H1 (cell line): Measurements from ENCODE around the gene PPP4R1.

Experiments used
- ATF2 ChIP-seq: IDR thresholded peaks from 2 replicates; pipeline ENCODE4 v1.6.1; 2012; ENCODE audit warnings: low read length, inconsistent platforms
- BRCA1 ChIP-seq: IDR thresholded peaks from 2 replicates; pipeline ENCODE4 v1.6.1; 2012; ENCODE audit warnings: low read depth, low read length, improper control_type of control experiment
- CBX8 ChIP-seq: fragments of 300-800, 300-1000 bp; sonication (generic); IDR thresholded peaks from 2 replicates; pipeline ENCODE4 v1.7.1; 2016; ENCODE audit warnings: low read depth, low read length, borderline replicate concordance
- EP300 ChIP-seq, 2 experiments: IDR thresholded peaks; 1 replicate in 1 of 2; 2 replicates in 1 of 2; pipeline ENCODE4 v1.6.1; 2011 to 2012; ENCODE audit warnings: low read depth in 2 of 2, low read length in 2 of 2, mild to moderate bottlenecking in 2 of 2, borderline replicate concordance in 1 of 2, inconsistent platforms in 1 of 2, moderate library complexity in 1 of 2
- JUN ChIP-seq: IDR thresholded peaks from 2 replicates; pipeline ENCODE4 v1.6.1; 2011; ENCODE audit warnings: low read depth, mild to moderate bottlenecking, improper control_type of control experiment, low read length
- POLR2A ChIP-seq, 2 experiments: IDR thresholded peaks; 1 replicate in 1 of 2; 2 replicates in 1 of 2; pipeline ENCODE4 v1.6.1; 2011; ENCODE audit warnings: low read depth in 2 of 2, low read length in 2 of 2, mild to moderate bottlenecking in 2 of 2; ENCODE audit errors: control extremely low read depth in 1 of 2
- RAD21 ChIP-seq, 2 experiments: IDR thresholded peaks in 1 of 2; conservative IDR thresholded peaks in 1 of 2; 2 replicates each; pipeline ENCODE4 v1.6.1; 2011; ENCODE audit warnings: low read depth in 2 of 2, low read length in 2 of 2, improper control_type of control experiment in 1 of 2, inconsistent platforms in 1 of 2, mild to moderate bottlenecking in 1 of 2, moderate library complexity in 1 of 2
- SIN3A ChIP-seq, 2 experiments: IDR thresholded peaks in 1 of 2; conservative IDR thresholded peaks in 1 of 2; 2 replicates each; pipeline ENCODE4 v1.6.1; 2011 to 2012; ENCODE audit warnings: low read length in 2 of 2, improper control_type of control experiment in 1 of 2, low read depth in 1 of 2, mild to moderate bottlenecking in 1 of 2
- SIX5 ChIP-seq: IDR thresholded peaks from 2 replicates; pipeline ENCODE4 v1.6.1; 2011; ENCODE audit warnings: mild to moderate bottlenecking, low read depth, low read length
- TAF1 ChIP-seq: IDR thresholded peaks from 2 replicates; pipeline ENCODE4 v1.6.1; 2011; ENCODE audit warnings: mild to moderate bottlenecking, low read depth, low read length
- TF ChIP-seq, protein P1 (sequence below), 3 experiments: IDR thresholded peaks; 1 replicate in 2 of 3; 2 replicates in 1 of 3; pipeline versions ENCODE4 v1.5.1 to v1.6.1; 2011; ENCODE audit warnings: low read length in 3 of 3, mild to moderate bottlenecking in 3 of 3, inconsistent platforms in 2 of 3, low read depth in 1 of 3, moderate library complexity in 1 of 3; ENCODE audit not compliant: insufficient read depth in 1 of 3; ENCODE audit errors: control extremely low read depth in 1 of 3

- TF ChIP-seq BRCA1 (no peak), ATF2 (no peak), TAF1 (no peak), SIN3A (conservative IDR thresholded peaks at IDR 0.05 in 1 of 2, IDR thresholded peaks at IDR 0.05 in 1 of 2; ENCODE audit: low read depth in 1 of 2, low read length in 2 of 2) (no peak), POLR2A (IDR thresholded peaks at IDR 0.05; ENCODE audit: control extremely low read depth in 1 of 2, low read depth in 2 of 2, low read length in 2 of 2) (no peak), RAD21 (IDR thresholded peaks at IDR 0.05 in 1 of 2, conservative IDR thresholded peaks at IDR 0.05 in 1 of 2; ENCODE audit: low read depth in 2 of 2, low read length in 2 of 2) (no peak), JUN (no peak), CBX8 (no peak), EP300 (IDR thresholded peaks at IDR 0.05; ENCODE audit: borderline replicate concordance in 1 of 2, low read depth in 2 of 2, low read length in 2 of 2) (no peak), SIX5 (no peak)
- TF ChIP-seq, protein P1, sequence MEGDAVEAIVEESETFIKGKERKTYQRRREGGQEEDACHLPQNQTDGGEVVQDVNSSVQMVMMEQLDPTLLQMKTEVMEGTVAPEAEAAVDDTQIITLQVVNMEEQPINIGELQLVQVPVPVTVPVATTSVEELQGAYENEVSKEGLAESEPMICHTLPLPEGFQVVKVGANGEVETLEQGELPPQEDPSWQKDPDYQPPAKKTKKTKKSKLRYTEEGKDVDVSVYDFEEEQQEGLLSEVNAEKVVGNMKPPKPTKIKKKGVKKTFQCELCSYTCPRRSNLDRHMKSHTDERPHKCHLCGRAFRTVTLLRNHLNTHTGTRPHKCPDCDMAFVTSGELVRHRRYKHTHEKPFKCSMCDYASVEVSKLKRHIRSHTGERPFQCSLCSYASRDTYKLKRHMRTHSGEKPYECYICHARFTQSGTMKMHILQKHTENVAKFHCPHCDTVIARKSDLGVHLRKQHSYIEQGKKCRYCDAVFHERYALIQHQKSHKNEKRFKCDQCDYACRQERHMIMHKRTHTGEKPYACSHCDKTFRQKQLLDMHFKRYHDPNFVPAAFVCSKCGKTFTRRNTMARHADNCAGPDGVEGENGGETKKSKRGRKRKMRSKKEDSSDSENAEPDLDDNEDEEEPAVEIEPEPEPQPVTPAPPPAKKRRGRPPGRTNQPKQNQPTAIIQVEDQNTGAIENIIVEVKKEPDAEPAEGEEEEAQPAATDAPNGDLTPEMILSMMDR (IDR thresholded peaks at IDR 0.05; ENCODE audit: control extremely low read depth in 1 of 3, insufficient read depth in 1 of 3, low read depth in 1 of 3, low read length in 3 of 3): no peak
Measured at GRCh38 chr18:9539283-9539682, 75.1 kb downstream of the PPP4R1 start.
